ENCODE measurements around the gene IGHMBP2. TPM values are rescaled to one million over a fixed set of nuclear protein-coding genes. Genes with fewer than 3 reads are reported as not detected.

The IGHMBP2 gene
- total and polyA plus RNA-seq, 2 experiments from 2014 or later = 5.2 to 9.3 TPM

DNA sequence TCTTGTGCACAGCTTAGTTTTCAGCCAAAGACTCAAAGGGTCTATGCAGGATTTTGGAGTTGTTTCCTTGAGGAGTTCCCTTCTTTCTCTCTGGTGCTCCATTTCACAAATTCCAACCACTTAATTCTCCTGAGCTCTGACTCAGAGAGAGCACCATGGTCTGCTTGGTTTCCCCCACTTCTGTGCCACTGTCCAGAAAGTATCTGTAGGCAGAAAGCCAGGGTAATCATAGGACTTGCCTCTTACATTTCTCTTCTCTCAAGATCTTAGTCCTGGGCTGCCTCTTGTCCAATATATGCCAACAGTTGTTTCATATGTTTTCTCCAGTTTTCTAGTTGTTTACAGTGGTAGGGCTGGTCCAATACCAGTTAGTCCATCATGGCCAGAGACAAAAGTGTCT lies 83.5 kb downstream of the IGHMBP2 start:
- in situ Hi-C loops (cut with MboI) = no loop called here
- Histone ChIP-seq H3F3A (ENCODE audit: insufficient read depth) (no peaks in the 10 kb centered on the region), H3K4me2 (ENCODE audit: unreplicated experiment) (no peak overlapping the region), H3K4me3 (no peak overlapping the region), H3K27ac (no peak overlapping the region), H3K27me3 (replicated peaks; ENCODE audit: insufficient read depth) (peaks cover 18% of the 10 kb centered on the region), H3K4me1 (ENCODE audit: insufficient read depth) (no peaks in the 10 kb centered on the region), H3K79me2 (ENCODE audit: insufficient read depth) (no peaks in the 10 kb centered on the region), H3K9ac (no peak overlapping the region), H3K9me3 (ENCODE audit: low read depth) (no peaks in the 10 kb centered on the region), H2AFZ (no peak overlapping the region), H3K36me3 (ENCODE audit: low read depth) (no peaks in the 10 kb centered on the region), H4K20me1 (ENCODE audit: insufficient read depth) (no peaks in the 10 kb centered on the region), H3K9me2 (ENCODE audit: insufficient read depth) (no peaks in the 10 kb centered on the region)
- no peak for DNase-seq
- TF ChIP-seq EZH2 (IDR thresholded peaks at IDR 0.05; ENCODE audit: insufficient read depth, poor library complexity, severe bottlenecking) (no peak), EZH2phosphoT487 (IDR thresholded peaks at IDR 0.05; ENCODE audit: insufficient read depth, low read depth) (no peak)

DNA sequence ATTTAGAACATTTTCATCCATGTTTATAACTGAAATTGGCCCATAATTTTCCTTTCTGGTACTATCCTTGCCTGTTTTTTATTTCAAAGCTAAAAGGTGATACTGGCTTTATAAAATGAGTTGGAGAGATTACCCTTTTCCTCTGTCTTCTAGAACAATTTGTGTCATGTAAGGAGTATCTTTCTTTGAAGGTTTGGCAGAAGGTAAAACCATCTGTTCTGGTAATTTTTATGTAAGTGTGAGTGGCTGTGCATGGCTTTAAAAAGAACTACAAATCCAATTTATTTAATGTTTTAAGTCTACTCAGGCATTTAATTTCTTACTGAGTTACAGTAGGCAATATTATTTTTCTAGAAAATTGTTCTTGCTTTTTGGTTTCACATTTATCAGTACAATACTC lies 84.8 kb downstream of the IGHMBP2 start:
- no peak overlapping the region for H3K9ac ChIP-seq
- no peaks in the 10 kb centered on the region for H3K79me2 ChIP-seq (ENCODE audit: insufficient read depth)
- no peaks in the 10 kb centered on the region for H4K20me1 ChIP-seq (ENCODE audit: insufficient read depth)
- no peaks in the 10 kb centered on the region for H3F3A ChIP-seq (ENCODE audit: insufficient read depth)
- no peak for DNase-seq
- H3K4me1 ChIP-seq (ENCODE audit: insufficient read depth) = no peaks in the 10 kb centered on the region
- H3K36me3 ChIP-seq (ENCODE audit: low read depth) = no peaks in the 10 kb centered on the region
- no peaks in the 10 kb centered on the region for H3K9me2 ChIP-seq (ENCODE audit: insufficient read depth)
- H2AFZ ChIP-seq = no peak overlapping the region
- in situ Hi-C loops (cut with MboI) = no loop called here
- TF ChIP-seq EZH2phosphoT487 (IDR thresholded peaks at IDR 0.05; ENCODE audit: insufficient read depth, low read depth) (no peak), EZH2 (IDR thresholded peaks at IDR 0.05; ENCODE audit: insufficient read depth, poor library complexity, severe bottlenecking) (no peak)
- no peaks in the 10 kb centered on the region for H3K9me3 ChIP-seq (ENCODE audit: low read depth)
- H3K4me2 ChIP-seq (ENCODE audit: unreplicated experiment) = no peak overlapping the region
- no peak overlapping the region for H3K27ac ChIP-seq
- no peak overlapping the region for H3K4me3 ChIP-seq
- H3K27me3 ChIP-seq (replicated peaks; ENCODE audit: insufficient read depth) = peaks cover 15% of the 10 kb centered on the region; the same call in 1 of the 2 replicates

Other genes with a start within 250 kb of the IGHMBP2 start
- gene GAL, start 219.3 kb upstream of the IGHMBP2 start, total RNA-seq (2014; rRNA removed; shearing (Covaris generic)) = 0.97 and 1.5 TPM in 2 replicates
- gene GAL, start 219.3 kb upstream of the IGHMBP2 start, polyA plus RNA-seq (2016; fragmentation: Nextera tagmentation; extraction: Ambion mirVana) = 22.1 and 24.7 TPM in 2 replicates
- gene TESMIN, start 152.4 kb upstream of the IGHMBP2 start, total RNA-seq (2014; rRNA removed; shearing (Covaris generic)) = 0.13 TPM in 1 of 2 replicates, not detected in the other
- 1.1 and 1.4 TPM in 2 replicates for gene TESMIN, start 152.4 kb upstream of the IGHMBP2 start, polyA plus RNA-seq (2016; fragmentation: Nextera tagmentation; extraction: Ambion mirVana)
- 20.1 and 23.6 TPM in 2 replicates for gene CPT1A, start 62.0 kb upstream of the IGHMBP2 start, total RNA-seq (2014; rRNA removed; shearing (Covaris generic))
- gene CPT1A, start 62.0 kb upstream of the IGHMBP2 start, polyA plus RNA-seq (2016; fragmentation: Nextera tagmentation; extraction: Ambion mirVana) = 9.5 and 9.6 TPM in 2 replicates
- 22.6 and 45.0 TPM in 2 replicates for gene MRPL21, start 59 bp upstream of the IGHMBP2 start, total RNA-seq (2014; rRNA removed; shearing (Covaris generic))
- 122 and 126 TPM in 2 replicates for gene MRPL21, start 59 bp upstream of the IGHMBP2 start, polyA plus RNA-seq (2016; fragmentation: Nextera tagmentation; extraction: Ambion mirVana)
- not detected in 2 replicates for gene MRGPRD, start 77.1 kb downstream of the IGHMBP2 start, total RNA-seq (2014; rRNA removed; shearing (Covaris generic))
- gene MRGPRD, start 77.1 kb downstream of the IGHMBP2 start, polyA plus RNA-seq (2016; fragmentation: Nextera tagmentation; extraction: Ambion mirVana) = not detected in 2 replicates
- 25.3 and 36.0 TPM in 2 replicates for gene MRGPRF, start 109.4 kb downstream of the IGHMBP2 start, total RNA-seq (2014; rRNA removed; shearing (Covaris generic))
- 20.7 and 21.2 TPM in 2 replicates for gene MRGPRF, start 109.4 kb downstream of the IGHMBP2 start, polyA plus RNA-seq (2016; fragmentation: Nextera tagmentation; extraction: Ambion mirVana)
- gene TPCN2, start 145.0 kb downstream of the IGHMBP2 start, total RNA-seq (2014; rRNA removed; shearing (Covaris generic)) = 7.1 and 10.2 TPM in 2 replicates
- 8.5 and 8.7 TPM in 2 replicates for gene TPCN2, start 145.0 kb downstream of the IGHMBP2 start, polyA plus RNA-seq (2016; fragmentation: Nextera tagmentation; extraction: Ambion mirVana)

Data from GM23248 (cell line).